ENCODE measurements around the gene ALDH1A1.

- no peak for TF ChIP-seq CTCF (IDR thresholded peaks at IDR 0.05)
- TF ChIP-seq ESRRA (CRISPR knock-in tag; IDR thresholded peaks at IDR 0.05; ENCODE audit: borderline replicate concordance), result no peak
- TF ChIP-seq NR2C2 (CRISPR knock-in tag; IDR thresholded peaks at IDR 0.05), result no peak
- TF ChIP-seq HMGXB4 (CRISPR knock-in tag; IDR thresholded peaks at IDR 0.05), result no peak
- TF ChIP-seq SMAD3 (CRISPR knock-in tag; IDR thresholded peaks at IDR 0.05; ENCODE audit: borderline replicate concordance), result no peak
- TF ChIP-seq, protein P1, sequence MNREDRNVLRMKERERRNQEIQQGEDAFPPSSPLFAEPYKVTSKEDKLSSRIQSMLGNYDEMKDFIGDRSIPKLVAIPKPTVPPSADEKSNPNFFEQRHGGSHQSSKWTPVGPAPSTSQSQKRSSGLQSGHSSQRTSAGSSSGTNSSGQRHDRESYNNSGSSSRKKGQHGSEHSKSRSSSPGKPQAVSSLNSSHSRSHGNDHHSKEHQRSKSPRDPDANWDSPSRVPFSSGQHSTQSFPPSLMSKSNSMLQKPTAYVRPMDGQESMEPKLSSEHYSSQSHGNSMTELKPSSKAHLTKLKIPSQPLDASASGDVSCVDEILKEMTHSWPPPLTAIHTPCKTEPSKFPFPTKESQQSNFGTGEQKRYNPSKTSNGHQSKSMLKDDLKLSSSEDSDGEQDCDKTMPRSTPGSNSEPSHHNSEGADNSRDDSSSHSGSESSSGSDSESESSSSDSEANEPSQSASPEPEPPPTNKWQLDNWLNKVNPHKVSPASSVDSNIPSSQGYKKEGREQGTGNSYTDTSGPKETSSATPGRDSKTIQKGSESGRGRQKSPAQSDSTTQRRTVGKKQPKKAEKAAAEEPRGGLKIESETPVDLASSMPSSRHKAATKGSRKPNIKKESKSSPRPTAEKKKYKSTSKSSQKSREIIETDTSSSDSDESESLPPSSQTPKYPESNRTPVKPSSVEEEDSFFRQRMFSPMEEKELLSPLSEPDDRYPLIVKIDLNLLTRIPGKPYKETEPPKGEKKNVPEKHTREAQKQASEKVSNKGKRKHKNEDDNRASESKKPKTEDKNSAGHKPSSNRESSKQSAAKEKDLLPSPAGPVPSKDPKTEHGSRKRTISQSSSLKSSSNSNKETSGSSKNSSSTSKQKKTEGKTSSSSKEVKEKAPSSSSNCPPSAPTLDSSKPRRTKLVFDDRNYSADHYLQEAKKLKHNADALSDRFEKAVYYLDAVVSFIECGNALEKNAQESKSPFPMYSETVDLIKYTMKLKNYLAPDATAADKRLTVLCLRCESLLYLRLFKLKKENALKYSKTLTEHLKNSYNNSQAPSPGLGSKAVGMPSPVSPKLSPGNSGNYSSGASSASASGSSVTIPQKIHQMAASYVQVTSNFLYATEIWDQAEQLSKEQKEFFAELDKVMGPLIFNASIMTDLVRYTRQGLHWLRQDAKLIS (CRISPR knock-in tag; IDR thresholded peaks at IDR 0.05; ENCODE audit: borderline replicate concordance), result no peak
- TF ChIP-seq, protein P2, sequence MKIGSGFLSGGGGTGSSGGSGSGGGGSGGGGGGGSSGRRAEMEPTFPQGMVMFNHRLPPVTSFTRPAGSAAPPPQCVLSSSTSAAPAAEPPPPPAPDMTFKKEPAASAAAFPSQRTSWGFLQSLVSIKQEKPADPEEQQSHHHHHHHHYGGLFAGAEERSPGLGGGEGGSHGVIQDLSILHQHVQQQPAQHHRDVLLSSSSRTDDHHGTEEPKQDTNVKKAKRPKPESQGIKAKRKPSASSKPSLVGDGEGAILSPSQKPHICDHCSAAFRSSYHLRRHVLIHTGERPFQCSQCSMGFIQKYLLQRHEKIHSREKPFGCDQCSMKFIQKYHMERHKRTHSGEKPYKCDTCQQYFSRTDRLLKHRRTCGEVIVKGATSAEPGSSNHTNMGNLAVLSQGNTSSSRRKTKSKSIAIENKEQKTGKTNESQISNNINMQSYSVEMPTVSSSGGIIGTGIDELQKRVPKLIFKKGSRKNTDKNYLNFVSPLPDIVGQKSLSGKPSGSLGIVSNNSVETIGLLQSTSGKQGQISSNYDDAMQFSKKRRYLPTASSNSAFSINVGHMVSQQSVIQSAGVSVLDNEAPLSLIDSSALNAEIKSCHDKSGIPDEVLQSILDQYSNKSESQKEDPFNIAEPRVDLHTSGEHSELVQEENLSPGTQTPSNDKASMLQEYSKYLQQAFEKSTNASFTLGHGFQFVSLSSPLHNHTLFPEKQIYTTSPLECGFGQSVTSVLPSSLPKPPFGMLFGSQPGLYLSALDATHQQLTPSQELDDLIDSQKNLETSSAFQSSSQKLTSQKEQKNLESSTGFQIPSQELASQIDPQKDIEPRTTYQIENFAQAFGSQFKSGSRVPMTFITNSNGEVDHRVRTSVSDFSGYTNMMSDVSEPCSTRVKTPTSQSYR (CRISPR knock-in tag; IDR thresholded peaks at IDR 0.05), result no peak
- TF ChIP-seq, protein P3, sequence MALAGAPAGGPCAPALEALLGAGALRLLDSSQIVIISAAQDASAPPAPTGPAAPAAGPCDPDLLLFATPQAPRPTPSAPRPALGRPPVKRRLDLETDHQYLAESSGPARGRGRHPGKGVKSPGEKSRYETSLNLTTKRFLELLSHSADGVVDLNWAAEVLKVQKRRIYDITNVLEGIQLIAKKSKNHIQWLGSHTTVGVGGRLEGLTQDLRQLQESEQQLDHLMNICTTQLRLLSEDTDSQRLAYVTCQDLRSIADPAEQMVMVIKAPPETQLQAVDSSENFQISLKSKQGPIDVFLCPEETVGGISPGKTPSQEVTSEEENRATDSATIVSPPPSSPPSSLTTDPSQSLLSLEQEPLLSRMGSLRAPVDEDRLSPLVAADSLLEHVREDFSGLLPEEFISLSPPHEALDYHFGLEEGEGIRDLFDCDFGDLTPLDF (CRISPR knock-in tag; IDR thresholded peaks at IDR 0.05), result no peak
- no peak for TF ChIP-seq NFE2L1 (CRISPR knock-in tag; IDR thresholded peaks at IDR 0.05)
- TF ChIP-seq NFYB (CRISPR knock-in tag; conservative IDR thresholded peaks at IDR 0.05; ENCODE audit: low read depth), result no peak
- TF ChIP-seq, protein P4, sequence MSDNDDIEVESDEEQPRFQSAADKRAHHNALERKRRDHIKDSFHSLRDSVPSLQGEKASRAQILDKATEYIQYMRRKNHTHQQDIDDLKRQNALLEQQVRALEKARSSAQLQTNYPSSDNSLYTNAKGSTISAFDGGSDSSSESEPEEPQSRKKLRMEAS (CRISPR knock-in tag; IDR thresholded peaks at IDR 0.05), result no peak
- TF ChIP-seq CREM (CRISPR knock-in tag; IDR thresholded peaks at IDR 0.05), result no peak
- TF ChIP-seq TEAD1 (CRISPR knock-in tag; IDR thresholded peaks at IDR 0.05), result no peak
- TF ChIP-seq FOXJ3 (CRISPR knock-in tag; IDR thresholded peaks at IDR 0.05; ENCODE audit: borderline replicate concordance), result no peak
Observed at GRCh38 chr9:72946821-72947220, 6.0 kb downstream of the ALDH1A1 start.
